ENCODE results near the gene ARHGDIA.

DNA sequence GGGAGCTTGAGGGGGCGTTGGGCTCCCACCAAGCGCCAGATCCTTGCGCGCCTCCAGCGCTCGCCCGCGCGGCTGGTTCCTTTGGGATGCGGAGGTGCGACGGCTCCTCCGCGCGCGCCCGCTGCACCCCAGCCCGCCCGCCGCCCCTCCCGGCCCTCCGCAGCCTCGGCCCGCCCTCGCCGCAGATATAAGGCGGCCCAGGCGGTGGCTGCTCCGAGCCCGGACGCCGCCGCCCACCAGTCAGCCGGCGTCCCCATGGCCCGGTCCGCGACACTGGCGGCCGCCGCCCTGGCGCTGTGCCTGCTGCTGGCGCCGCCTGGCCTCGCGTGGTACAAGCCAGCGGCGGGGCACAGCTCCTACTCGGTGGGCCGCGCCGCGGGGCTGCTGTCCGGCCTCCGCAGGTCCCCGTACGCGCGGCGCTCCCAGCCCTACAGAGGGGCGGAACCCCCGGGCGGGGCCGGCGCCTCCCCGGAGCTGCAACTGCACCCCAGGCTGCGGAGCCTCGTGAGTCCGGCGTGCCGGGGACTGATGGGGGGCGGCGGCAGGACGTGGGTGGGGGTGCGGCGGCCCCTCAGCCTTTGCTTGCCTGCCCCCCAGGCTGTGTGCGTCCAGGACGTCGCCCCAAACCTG lies 31.0 kb upstream of the ARHGDIA start, which contains the start of gene NPB:
- TF ChIP-seq EP300 (conservative IDR thresholded peaks at IDR 0.05; ENCODE audit: poor library complexity, severe bottlenecking) (no peak), SMC3 (conservative IDR thresholded peaks at IDR 0.05; ENCODE audit: poor library complexity) (no peak), EZH2 (IDR thresholded peaks at IDR 0.05; ENCODE audit: borderline replicate concordance, insufficient read depth, low read length, poor library complexity, severe bottlenecking) (no peak), TAF1 (IDR thresholded peaks at IDR 0.05; ENCODE audit: low read depth) (no peak)
- TF ChIP-seq, protein P1, sequence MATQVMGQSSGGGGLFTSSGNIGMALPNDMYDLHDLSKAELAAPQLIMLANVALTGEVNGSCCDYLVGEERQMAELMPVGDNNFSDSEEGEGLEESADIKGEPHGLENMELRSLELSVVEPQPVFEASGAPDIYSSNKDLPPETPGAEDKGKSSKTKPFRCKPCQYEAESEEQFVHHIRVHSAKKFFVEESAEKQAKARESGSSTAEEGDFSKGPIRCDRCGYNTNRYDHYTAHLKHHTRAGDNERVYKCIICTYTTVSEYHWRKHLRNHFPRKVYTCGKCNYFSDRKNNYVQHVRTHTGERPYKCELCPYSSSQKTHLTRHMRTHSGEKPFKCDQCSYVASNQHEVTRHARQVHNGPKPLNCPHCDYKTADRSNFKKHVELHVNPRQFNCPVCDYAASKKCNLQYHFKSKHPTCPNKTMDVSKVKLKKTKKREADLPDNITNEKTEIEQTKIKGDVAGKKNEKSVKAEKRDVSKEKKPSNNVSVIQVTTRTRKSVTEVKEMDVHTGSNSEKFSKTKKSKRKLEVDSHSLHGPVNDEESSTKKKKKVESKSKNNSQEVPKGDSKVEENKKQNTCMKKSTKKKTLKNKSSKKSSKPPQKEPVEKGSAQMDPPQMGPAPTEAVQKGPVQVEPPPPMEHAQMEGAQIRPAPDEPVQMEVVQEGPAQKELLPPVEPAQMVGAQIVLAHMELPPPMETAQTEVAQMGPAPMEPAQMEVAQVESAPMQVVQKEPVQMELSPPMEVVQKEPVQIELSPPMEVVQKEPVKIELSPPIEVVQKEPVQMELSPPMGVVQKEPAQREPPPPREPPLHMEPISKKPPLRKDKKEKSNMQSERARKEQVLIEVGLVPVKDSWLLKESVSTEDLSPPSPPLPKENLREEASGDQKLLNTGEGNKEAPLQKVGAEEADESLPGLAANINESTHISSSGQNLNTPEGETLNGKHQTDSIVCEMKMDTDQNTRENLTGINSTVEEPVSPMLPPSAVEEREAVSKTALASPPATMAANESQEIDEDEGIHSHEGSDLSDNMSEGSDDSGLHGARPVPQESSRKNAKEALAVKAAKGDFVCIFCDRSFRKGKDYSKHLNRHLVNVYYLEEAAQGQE (IDR thresholded peaks at IDR 0.05; ENCODE audit: borderline replicate concordance) = no peak
- TF ChIP-seq, protein P2, sequence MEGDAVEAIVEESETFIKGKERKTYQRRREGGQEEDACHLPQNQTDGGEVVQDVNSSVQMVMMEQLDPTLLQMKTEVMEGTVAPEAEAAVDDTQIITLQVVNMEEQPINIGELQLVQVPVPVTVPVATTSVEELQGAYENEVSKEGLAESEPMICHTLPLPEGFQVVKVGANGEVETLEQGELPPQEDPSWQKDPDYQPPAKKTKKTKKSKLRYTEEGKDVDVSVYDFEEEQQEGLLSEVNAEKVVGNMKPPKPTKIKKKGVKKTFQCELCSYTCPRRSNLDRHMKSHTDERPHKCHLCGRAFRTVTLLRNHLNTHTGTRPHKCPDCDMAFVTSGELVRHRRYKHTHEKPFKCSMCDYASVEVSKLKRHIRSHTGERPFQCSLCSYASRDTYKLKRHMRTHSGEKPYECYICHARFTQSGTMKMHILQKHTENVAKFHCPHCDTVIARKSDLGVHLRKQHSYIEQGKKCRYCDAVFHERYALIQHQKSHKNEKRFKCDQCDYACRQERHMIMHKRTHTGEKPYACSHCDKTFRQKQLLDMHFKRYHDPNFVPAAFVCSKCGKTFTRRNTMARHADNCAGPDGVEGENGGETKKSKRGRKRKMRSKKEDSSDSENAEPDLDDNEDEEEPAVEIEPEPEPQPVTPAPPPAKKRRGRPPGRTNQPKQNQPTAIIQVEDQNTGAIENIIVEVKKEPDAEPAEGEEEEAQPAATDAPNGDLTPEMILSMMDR (IDR thresholded peaks at IDR 0.05; ENCODE audit: poor library complexity, severe bottlenecking) = no peak
